Chondrocyte (in vitro differentiated cells): ENCODE measurements around the gene MTNR1A. TPM values are rescaled to one million over a fixed set of nuclear protein-coding genes. Genes with fewer than 3 reads are reported as not detected.

Experiments
- DNase-seq: peaks from one replicate; pipeline ENCODE4 v3.0.0; 2021; ENCODE audit warnings: mixed read lengths, low spot score
- H3K27ac Mint-ChIP-seq: one replicate; pipeline ENCODE4 v1.8.0; 2021; ENCODE audit warnings: mild to moderate bottlenecking, moderate library complexity, mixed read lengths; ENCODE audit not compliant: unreplicated experiment
- H3K27me3 Mint-ChIP-seq: 2 replicates; pipeline ENCODE4 v1.8.0; 2021; ENCODE audit warnings: low read depth, mixed read lengths
- H3K36me3 Mint-ChIP-seq: 2 replicates; pipeline ENCODE4 v1.8.0; 2021; ENCODE audit warnings: low read depth, mixed read lengths
- H3K4me1 Mint-ChIP-seq: 2 replicates; pipeline ENCODE4 v1.8.0; 2021; ENCODE audit warnings: low read depth, mild to moderate bottlenecking, mixed read lengths
- H3K4me3 Mint-ChIP-seq: one replicate; pipeline ENCODE4 v1.8.0; 2021; ENCODE audit warnings: mild to moderate bottlenecking, moderate library complexity, mixed read lengths; ENCODE audit not compliant: unreplicated experiment
- H3K9me3 Mint-ChIP-seq: 2 replicates; pipeline ENCODE4 v1.8.0; 2021; ENCODE audit warnings: low read depth, mixed read lengths
- CTCF ChIP-seq: fragments of 200-600 bp; sonication (generic); IDR thresholded peaks from 2 replicates; pipeline ENCODE4 v1.5.0; 2021; ENCODE audit warnings: antibody characterized with exemption, mild to moderate bottlenecking, moderate library complexity
- total RNA-seq: library from RNA; stranded (reverse); gene quantifications from 3 replicates; pipeline ENCODE4 v1.2.1, GENCODE V29; 2021

The MTNR1A gene
- total RNA-seq, 1 donor from 2014 or later = not detected

GRCh38 chr4:186485150-186485549 lies 70.2 kb downstream of the MTNR1A start:
- no peak for TF ChIP-seq CTCF
- Mint-ChIP-seq H3K9me3 (peaks cover 10% of the 10 kb centered on the region), H3K36me3 (peaks cover 2% of the 10 kb centered on the region), H3K4me1 (peaks cover 21% of the 10 kb centered on the region), H3K27me3 (no peaks in the 10 kb centered on the region), H3K27ac (no peak overlapping the region), H3K4me3 (peak overlapping the region; percentile 72)
- no peak for DNase-seq

GRCh38 chr4:186483656-186484055 lies 71.7 kb downstream of the MTNR1A start:
- Mint-ChIP-seq H3K4me1 (peaks cover 21% of the 10 kb centered on the region), H3K27me3 (no peaks in the 10 kb centered on the region), H3K4me3 (no peak overlapping the region), H3K27ac (no peak overlapping the region), H3K9me3 (no peaks in the 10 kb centered on the region), H3K36me3 (no peaks in the 10 kb centered on the region)
- no peak for DNase-seq
- no peak for TF ChIP-seq CTCF

Other genes with a start within 250 kb of the MTNR1A start
- 663 to 672 TPM (median 671 TPM) in 3 replicates for gene FAT1, start 168.3 kb upstream of the MTNR1A start, total RNA-seq